GM10847 (cell line): ENCODE results near the gene CARS2.

Experiments used
- POLR2A ChIP-seq: IDR thresholded peaks from 2 replicates; pipeline ENCODE4 v1.6.1; 2011; ENCODE audit not compliant: insufficient read length; ENCODE audit errors: extremely low read depth

CARS2 gene

GRCh38 chr13:110624766-110625756, 80.9 kb downstream of the CARS2 start:
- TF ChIP-seq POLR2A = no peak

GRCh38 chr13:110620596-110620995, 85.3 kb downstream of the CARS2 start:
- no peak for TF ChIP-seq POLR2A

- TF ChIP-seq POLR2A = no peak
Observed at GRCh38 chr13:110618780-110619179, 87.1 kb downstream of the CARS2 start.

- no peak for TF ChIP-seq POLR2A
Observed at GRCh38 chr13:110618167-110618566, 87.7 kb downstream of the CARS2 start.

GRCh38 chr13:110617321-110618072, 88.4 kb downstream of the CARS2 start:
- TF ChIP-seq POLR2A = no peak

- no peak for TF ChIP-seq POLR2A
Observed at GRCh38 chr13:110616103-110617101, 89.5 kb downstream of the CARS2 start.

- TF ChIP-seq POLR2A = peak; percentile 55
Observed at GRCh38 chr13:110615322-110616102, 90.4 kb downstream of the CARS2 start, which contains the start of gene NAXD. Gene NAXD (plus strand): TSS chr13:110615545. CDS start chr13:110615602, 57 bp downstream.

GRCh38 chr13:110615005-110615321, 91.0 kb downstream of the CARS2 start:
- no peak for TF ChIP-seq POLR2A

GRCh38 chr13:110610955-110611595, 94.8 kb downstream of the CARS2 start:
- no peak for TF ChIP-seq POLR2A

GRCh38 chr13:110607675-110608224, 98.2 kb downstream of the CARS2 start:
- no peak for TF ChIP-seq POLR2A

- no peak for TF ChIP-seq POLR2A
Observed at GRCh38 chr13:110605132-110605531, 100.8 kb downstream of the CARS2 start.

- no peak for TF ChIP-seq POLR2A
Observed at GRCh38 chr13:110600980-110601379, 104.9 kb downstream of the CARS2 start.

GRCh38 chr13:110600261-110600819, 105.6 kb downstream of the CARS2 start:
- TF ChIP-seq POLR2A = no peak
